GM12878 (cell line): ENCODE data around the gene CFDP1. TPM values are rescaled to one million over a fixed set of nuclear protein-coding genes. Genes with fewer than 3 reads are reported as not detected.
"Not testable (repeated sequence)": the region's sequence is repeated elsewhere in the genome, so short reads cannot be mapped to it uniquely, and the experiment has no call there.

Experiments used
- ATAC-seq: fragments of 200-7000 bp; cut with Tn5 transposase; 3 replicates; pipeline ENCODE4 v1.9.1; 2020; ENCODE audit warnings: mild to moderate bottlenecking, moderate library complexity
- BruUV-seq: library from RNA; stranded (reverse); fragments of 400-500 nt; replicated peaks from 2 replicates; lab custom pipeline; 2021; lab: Mats Ljungman, UMichigan
- CTCF ChIA-PET: fragments of 300-600 bp; sonication (Branson Sonifier 250); formaldehyde crosslinking; extraction: SDS; loops from one replicate; lab custom pipeline; 2021; ENCODE audit warnings: inconsistent platforms; lab: Yijun Ruan, JAX
- POLR2A ChIA-PET: fragments of 350-600 bp; formaldehyde crosslinking; extraction: SDS; loops from one replicate; lab custom pipeline; 2021; ENCODE audit warnings: inconsistent platforms; lab: Charles Lee
- RAD21 ChIA-PET: fragments of 300-600 bp; sonication (Branson Sonifier 250); formaldehyde crosslinking; loops from one replicate; lab custom pipeline; 2023; ENCODE audit warnings: antibody characterized with exemption; ENCODE audit not compliant: unreplicated experiment; lab: Charles Lee
- SMC1A ChIA-PET: fragments of 300-600 bp; sonication (Branson Sonifier 250); formaldehyde crosslinking; loops from one replicate; lab custom pipeline; 2023; ENCODE audit not compliant: unreplicated experiment, uncharacterized antibody; lab: Charles Lee
- DNase-seq: peaks from one replicate; pipeline ENCODE4 v3.0.0-alpha.2; 2011; ENCODE audit warnings: low read depth, low spot score
- FAIRE-seq: peaks from 3 replicates; lab custom pipeline; 2011; peaks lifted over from hg19 to GRCh38; lab: Jason Lieb, UNC
- H2AFZ ChIP-seq: 2 replicates; pipeline ENCODE4 v1.6.0; 2011; ENCODE audit warnings: low read depth, low read length, control low read depth; ENCODE audit not compliant: control insufficient read depth
- H3K27ac ChIP-seq: 2 replicates; pipeline ENCODE4 v1.5.1; 2011; ENCODE audit warnings: control low read depth; ENCODE audit not compliant: control insufficient read depth, insufficient read depth
- H3K27me3 ChIP-seq, 2 experiments: replicated peaks in 1 of 2; 2 replicates each; pipeline versions ENCODE4 v1.6.0 to v1.6.1; 2011; ENCODE audit warnings: low read length in 1 of 2; ENCODE audit not compliant: control insufficient read depth in 2 of 2, insufficient read depth in 2 of 2
- H3K36me3 ChIP-seq, 2 experiments: 2 replicates each; pipeline ENCODE4 v1.5.1; 2011; ENCODE audit warnings: low read length in 1 of 2; ENCODE audit not compliant: control insufficient read depth in 2 of 2, insufficient read depth in 2 of 2
- H3K4me1 ChIP-seq: 2 replicates; pipeline ENCODE4 v1.6.1; 2011; ENCODE audit warnings: mild to moderate bottlenecking, low read length, moderate library complexity, mixed read lengths; ENCODE audit not compliant: control insufficient read depth, insufficient read depth
- H3K4me2 ChIP-seq: 2 replicates; pipeline ENCODE4 v1.6.0; 2011; ENCODE audit warnings: control low read depth; ENCODE audit not compliant: control insufficient read depth, insufficient read depth
- H3K4me3 ChIP-seq: fragments of 200-600 bp; sonication (generic); 2 replicates; pipeline ENCODE4 v1.5.1; 2016
- H3K79me2 ChIP-seq: 2 replicates; pipeline ENCODE4 v1.6.0; 2011; ENCODE audit warnings: low read length; ENCODE audit not compliant: control insufficient read depth, insufficient read depth
- H3K9ac ChIP-seq: 2 replicates; pipeline ENCODE4 v1.8.0; 2011; ENCODE audit warnings: low read length, control low read depth, mixed read lengths; ENCODE audit not compliant: control insufficient read depth, insufficient read depth
- H3K9me3 ChIP-seq: replicated peaks from 3 replicates; pipeline ENCODE4 v1.5.1; 2011; ENCODE audit warnings: mild to moderate bottlenecking, low read length; ENCODE audit not compliant: control insufficient read depth, insufficient read depth
- H4K20me1 ChIP-seq: 2 replicates; pipeline ENCODE4 v1.6.0; 2011; ENCODE audit not compliant: control insufficient read depth, insufficient read depth
- E2F4 ChIP-seq: IDR thresholded peaks from 2 replicates; pipeline ENCODE4 v1.6.1; 2012; ENCODE audit warnings: low read depth, low read length, improper control_type of control experiment
- FOXK2 ChIP-seq: fragments of 450-650 bp; IDR thresholded peaks from 2 replicates; pipeline ENCODE4 v1.6.1; 2017; ENCODE audit warnings: mild to moderate bottlenecking, moderate library complexity
- RCOR1 ChIP-seq: conservative IDR thresholded peaks from 2 replicates; pipeline ENCODE4 v1.6.1; 2012; ENCODE audit warnings: low read depth, low read length, improper control_type of control experiment
- SRF ChIP-seq, 2 experiments: IDR thresholded peaks; 2 replicates each; pipeline ENCODE4 v1.6.1; 2011; ENCODE audit warnings: low read depth in 2 of 2, low read length in 2 of 2, mild to moderate bottlenecking in 1 of 2, moderate library complexity in 1 of 2
- SUZ12 ChIP-seq: fragments of 200-600 bp; sonication (generic); IDR thresholded peaks from one replicate; pipeline ENCODE4 v1.6.1; 2018; ENCODE audit warnings: antibody characterized with exemption, mild to moderate bottlenecking; ENCODE audit not compliant: unreplicated experiment
- WGBS: methylation state at CpG from one replicate; pipeline ENCODE4 v1.1.6; 2016; ENCODE audit warnings: low lambda C conversion rate; ENCODE audit not compliant: insufficient replicate concordance, insufficient coverage; ENCODE audit errors: missing lambda C conversion rate; 5-methylcytosine and 5-hydroxymethylcytosine counted together
- in situ Hi-C: fragments of 300-500 bp; cut with MboI; formaldehyde crosslinking; loops from 9 replicates; pipeline ENCODE4 v1.14.3; 2018; ENCODE audit warnings: mixed read lengths
- intact Hi-C: fragments of 100-400 bp; cut with micrococcal nuclease; formaldehyde crosslinking; loops from one replicate; pipeline ENCODE4 v1.14.2; 2022; ENCODE audit not compliant: unreplicated experiment
- polyA plus RNA-seq, 11 experiments: library from polyadenylated mRNA; depleted of rRNA in 4 of 11; unstranded in 6 of 11; stranded (reverse) in 5 of 11; fragments of >200 nt; fragmentation: Nextera tagmentation in 4 of 11; fragmentation: Illumina TruSeq in 1 of 11; extraction: Ambion mirVana in 4 of 11; extraction: Trizol in 1 of 11; gene quantifications; 1 replicate in 1 of 11; 2 replicates in 10 of 11; pipeline versions ENCODE4 v1.2.1 to v1.2.3, GENCODE V29; 2011 to 2016; ENCODE audit warnings: inconsistent platforms in 2 of 11, missing spikeins in 2 of 11, low read depth in 1 of 11
- total RNA-seq, 4 experiments: library from RNA; depleted of rRNA in 3 of 4; stranded (reverse); fragments of >200 nt in 3 of 4; fragmentation: Illumina TruSeq in 1 of 4; extraction: Trizol in 1 of 4; gene quantifications; 2 replicates each; pipeline versions ENCODE4 v1.2.1 to v1.2.3, GENCODE V29; 2013 to 2021

CFDP1 gene
- total and polyA plus RNA-seq, 10 of the 15 experiments (the other 5 are each of a cell fraction or from before 2014, with no cell fraction given) = 22.3 to 64.8 (median 36.7) TPM

- H3K27ac ChIP-seq = no peak overlapping the region
- peaks cover under 1% of the 10 kb centered on the region for H3K4me1 ChIP-seq
- intact Hi-C loops = no loop called here
- ChIA-PET RAD21 (no interaction called here), POLR2A (interaction anchor here (0.6 kb wide), 1 partner anchor 39 kb away, joined by 4 read pairs; no protein-coding TSS in a partner anchor), SMC1A (interaction anchor here (1.2 kb wide), 1 partner anchor 14 kb away, joined by 5 read pairs; no protein-coding TSS in a partner anchor), CTCF (interaction anchor here (2.3 to 2.4 kb wide), 2 partner anchors 13 to 258 kb away, joined by 6 to 7 read pairs; no protein-coding TSS in a partner anchor)
- H3K4me2 ChIP-seq = no peak overlapping the region
- DNase-seq = no peak
- H3K9me3 ChIP-seq = no peaks in the 10 kb centered on the region
- in situ Hi-C loops = loop anchor here (5.0 to 25.0 kb wide), 2 partner anchors 50 to 1730 kb away; partner anchors contain the start of genes MON1B and SYCE1L
- BruUV-seq = no TSS peak
- ATAC-seq = no peak
- H3K27me3 ChIP-seq = no peaks in the 10 kb centered on the region
- H4K20me1 ChIP-seq = no peaks in the 10 kb centered on the region
- no peak overlapping the region for H3K9ac ChIP-seq
- peaks cover 54% of the 10 kb centered on the region for H3K79me2 ChIP-seq
- H3K4me3 ChIP-seq = no peak overlapping the region
- no peak overlapping the region for H2AFZ ChIP-seq
- no peak for FAIRE-seq
- peaks cover 0 to 2% of the 10 kb centered on the region in 2 experiments; a peak in 2 of 4 replicates for H3K36me3 ChIP-seq
- 100% methylated on average over 1 of the region's 1 CpG for WGBS
- TF ChIP-seq FOXK2 (no peak), E2F4 (no peak), SUZ12 (no peak), RCOR1 (no peak), SRF (IDR thresholded peaks at IDR 0.05; ENCODE audit: low read depth in 2 of 2, low read length in 2 of 2) (no peak)
- TF ChIP-seq, all 136 proteins: peak for 0
These were observed 23.7 kb upstream of the CFDP1 start for GRCh38 chr16:75456971-75457370.

- ATAC-seq, H3K27ac ChIP-seq, H2AFZ ChIP-seq, H3K9me3 ChIP-seq, H3K4me3 ChIP-seq, H3K4me2 ChIP-seq, H4K20me1 ChIP-seq, FAIRE-seq, H3K27me3 ChIP-seq, DNase-seq, H3K36me3 ChIP-seq, H3K9ac ChIP-seq, H3K4me1 ChIP-seq, intact Hi-C loops, BruUV-seq, RAD21 ChIA-PET: not testable (repeated sequence)
- peaks cover 49% of the 10 kb centered on the region for H3K79me2 ChIP-seq
- POLR2A ChIA-PET = interaction anchor here (1.1 kb wide), 1 partner anchor 12 kb away, joined by 3 read pairs; no protein-coding TSS in a partner anchor
- WGBS = 100% methylated on average over 4 of the region's 4 CpGs
- in situ Hi-C loops = loop anchor here (5.0 to 25.0 kb wide), 2 partner anchors 51 to 1731 kb away; partner anchors contain the start of genes MON1B and SYCE1L
- CTCF ChIA-PET = interaction anchor here (0.6 to 2.4 kb wide), 6 partner anchors 7 to 97 kb away, joined by 3 to 7 read pairs (median 4); no protein-coding TSS in a partner anchor
- SMC1A ChIA-PET = interaction anchor here (1.0 kb wide), 1 partner anchor 22 kb away, joined by 4 read pairs; no protein-coding TSS in a partner anchor
These were observed 23.2 kb upstream of the CFDP1 start for GRCh38 chr16:75456486-75456885.
